22Rv1 (cell line): ENCODE data around the gene KAT2A.

Experiments used
- ZFX ChIP-seq: fragments of 450-650 bp; IDR thresholded peaks from 2 replicates; pipeline ENCODE4 v1.6.1; 2017; ENCODE audit warnings: antibody characterized with exemption, borderline replicate concordance
- TF ChIP-seq, protein P1 (sequence below): fragments of 450-650 bp; IDR thresholded peaks from 2 replicates; pipeline ENCODE4 v1.5.1; 2017; ENCODE audit warnings: mild to moderate bottlenecking

GRCh38 chr17:42118126-42118510, 3.0 kb downstream of the KAT2A start:
- TF ChIP-seq, protein P1, sequence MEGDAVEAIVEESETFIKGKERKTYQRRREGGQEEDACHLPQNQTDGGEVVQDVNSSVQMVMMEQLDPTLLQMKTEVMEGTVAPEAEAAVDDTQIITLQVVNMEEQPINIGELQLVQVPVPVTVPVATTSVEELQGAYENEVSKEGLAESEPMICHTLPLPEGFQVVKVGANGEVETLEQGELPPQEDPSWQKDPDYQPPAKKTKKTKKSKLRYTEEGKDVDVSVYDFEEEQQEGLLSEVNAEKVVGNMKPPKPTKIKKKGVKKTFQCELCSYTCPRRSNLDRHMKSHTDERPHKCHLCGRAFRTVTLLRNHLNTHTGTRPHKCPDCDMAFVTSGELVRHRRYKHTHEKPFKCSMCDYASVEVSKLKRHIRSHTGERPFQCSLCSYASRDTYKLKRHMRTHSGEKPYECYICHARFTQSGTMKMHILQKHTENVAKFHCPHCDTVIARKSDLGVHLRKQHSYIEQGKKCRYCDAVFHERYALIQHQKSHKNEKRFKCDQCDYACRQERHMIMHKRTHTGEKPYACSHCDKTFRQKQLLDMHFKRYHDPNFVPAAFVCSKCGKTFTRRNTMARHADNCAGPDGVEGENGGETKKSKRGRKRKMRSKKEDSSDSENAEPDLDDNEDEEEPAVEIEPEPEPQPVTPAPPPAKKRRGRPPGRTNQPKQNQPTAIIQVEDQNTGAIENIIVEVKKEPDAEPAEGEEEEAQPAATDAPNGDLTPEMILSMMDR = no peak
- no peak for TF ChIP-seq ZFX
